ENCODE results near the gene GRM8.

The GRM8 gene

GRCh38 chr7:127039541-127039940 lies 213.2 kb downstream of the GRM8 start:
- no peak for TF ChIP-seq CTCF (IDR thresholded peaks at IDR 0.05; ENCODE audit: borderline replicate concordance, extremely low read depth, low read length, poor library complexity, severe bottlenecking)
- no peak for TF ChIP-seq EZH2 (IDR thresholded peaks at IDR 0.05; ENCODE audit: borderline replicate concordance, low read depth, low read length, severe bottlenecking)
- H3K4me3 ChIP-seq (ENCODE audit: low read depth in 1 of 2, low read length in 2 of 2) = no peak overlapping the region

GRCh38 chr7:127035203-127035849 lies 217.4 kb downstream of the GRM8 start:
- Histone ChIP-seq H4K20me1 (ENCODE audit: insufficient read depth, low read length) (no peaks in the 10 kb centered on the region), H3K36me3 (ENCODE audit: insufficient read depth, low read length) (no peaks in the 10 kb centered on the region), H3K27me3 (ENCODE audit: insufficient read depth, low read length, poor library complexity) (no peaks in the 10 kb centered on the region), H2AFZ (ENCODE audit: low read depth, low read length) (no peak overlapping the region), H3K9ac (ENCODE audit: low read depth, low read length) (no peak overlapping the region), H3K4me1 (ENCODE audit: insufficient read depth, low read length) (no peaks in the 10 kb centered on the region), H3K4me3 (ENCODE audit: low read depth in 1 of 2, low read length in 2 of 2) (no peak overlapping the region), H3K9me3 (ENCODE audit: insufficient read depth, low read length, severe bottlenecking) (no peaks in the 10 kb centered on the region), H3K4me2 (ENCODE audit: insufficient read depth, low read length) (no peak overlapping the region), H3K27ac (ENCODE audit: low read length) (no peak overlapping the region), H3K79me2 (ENCODE audit: insufficient read depth, low read length) (no peaks in the 10 kb centered on the region)
- ATAC-seq (ENCODE audit: insufficient read depth, low read depth) (no peak), DNase-seq (no peak)
- TF ChIP-seq EZH2 (IDR thresholded peaks at IDR 0.05; ENCODE audit: borderline replicate concordance, low read depth, low read length, severe bottlenecking) (no peak), CTCF (IDR thresholded peaks at IDR 0.05; ENCODE audit: borderline replicate concordance, extremely low read depth, low read length, poor library complexity, severe bottlenecking) (no peak)

More at GRCh38 chr7:127039541-127039940, 213.2 kb downstream of the GRM8 start:
- H3K4me2 ChIP-seq (ENCODE audit: insufficient read depth, low read length) = no peak overlapping the region
- H3K4me1 ChIP-seq (ENCODE audit: insufficient read depth, low read length) = no peaks in the 10 kb centered on the region
- no peaks in the 10 kb centered on the region for H3K79me2 ChIP-seq (ENCODE audit: insufficient read depth, low read length)
- no peak for DNase-seq
- no peaks in the 10 kb centered on the region for H3K36me3 ChIP-seq (ENCODE audit: insufficient read depth, low read length)
- H2AFZ ChIP-seq (ENCODE audit: low read depth, low read length) = no peak overlapping the region
- H3K9me3 ChIP-seq (ENCODE audit: insufficient read depth, low read length, severe bottlenecking) = no peaks in the 10 kb centered on the region
- H3K9ac ChIP-seq (ENCODE audit: low read depth, low read length) = no peak overlapping the region
- H3K27me3 ChIP-seq (ENCODE audit: insufficient read depth, low read length, poor library complexity) = no peaks in the 10 kb centered on the region
- H4K20me1 ChIP-seq (ENCODE audit: insufficient read depth, low read length) = no peaks in the 10 kb centered on the region
- ATAC-seq (ENCODE audit: insufficient read depth, low read depth) = no peak
- no peak overlapping the region for H3K27ac ChIP-seq (ENCODE audit: low read length)

GRCh38 chr7:127034186-127034806 lies 218.4 kb downstream of the GRM8 start:
- no peaks in the 10 kb centered on the region for H4K20me1 ChIP-seq (ENCODE audit: insufficient read depth, low read length)
- no peaks in the 10 kb centered on the region for H3K79me2 ChIP-seq (ENCODE audit: insufficient read depth, low read length)
- H3K4me3 ChIP-seq (ENCODE audit: low read depth in 1 of 2, low read length in 2 of 2) = no peak overlapping the region
- H3K27ac ChIP-seq (ENCODE audit: low read length) = no peak overlapping the region
- no peaks in the 10 kb centered on the region for H3K9me3 ChIP-seq (ENCODE audit: insufficient read depth, low read length, severe bottlenecking)
- no peaks in the 10 kb centered on the region for H3K4me1 ChIP-seq (ENCODE audit: insufficient read depth, low read length)
- ATAC-seq (ENCODE audit: insufficient read depth, low read depth) (no peak), DNase-seq (no peak)
- H2AFZ ChIP-seq (ENCODE audit: low read depth, low read length) = no peak overlapping the region
- H3K27me3 ChIP-seq (ENCODE audit: insufficient read depth, low read length, poor library complexity) = no peaks in the 10 kb centered on the region
- TF ChIP-seq CTCF (IDR thresholded peaks at IDR 0.05; ENCODE audit: borderline replicate concordance, extremely low read depth, low read length, poor library complexity, severe bottlenecking) (no peak), EZH2 (IDR thresholded peaks at IDR 0.05; ENCODE audit: borderline replicate concordance, low read depth, low read length, severe bottlenecking) (no peak)
- no peak overlapping the region for H3K4me2 ChIP-seq (ENCODE audit: insufficient read depth, low read length)
- H3K36me3 ChIP-seq (ENCODE audit: insufficient read depth, low read length) = no peaks in the 10 kb centered on the region
- no peak overlapping the region for H3K9ac ChIP-seq (ENCODE audit: low read depth, low read length)

Measured in DND-41 (cell line).